Esophagus muscularis mucosa (tissue), 3 donors: ENCODE measurements around the gene CCDC91.

ENCODE experiments used
- CTCF ChIP-seq, 3 experiments: fragments of 200-600 bp in 2 of 3; fragments of 450-650 bp in 1 of 3; sonication (generic) in 2 of 3; IDR thresholded peaks; one replicate each; pipeline ENCODE4 v1.5.1; 2017 to 2019; ENCODE audit warnings: antibody characterized with exemption in 3 of 3, mild to moderate bottlenecking in 2 of 3, moderate library complexity in 1 of 3
- POLR2A ChIP-seq: fragments of 450-650 bp; IDR thresholded peaks from one replicate; pipeline ENCODE4 v1.6.1; 2017; ENCODE audit warnings: antibody characterized with exemption, moderate library complexity, mild to moderate bottlenecking, low read depth
- POLR2AphosphoS5 ChIP-seq, 2 donors: sonication (generic); formaldehyde crosslinking; IDR thresholded peaks; one replicate each; pipeline ENCODE4 v1.6.1; 2017; ENCODE audit warnings: antibody characterized with exemption in 2 of 2

- TF ChIP-seq CTCF (IDR thresholded peaks at IDR 0.05) (no peak), POLR2AphosphoS5 (IDR thresholded peaks at IDR 0.05) (no peak), POLR2A (no peak)
Observed at GRCh38 chr12:28158353-28158752, 31.9 kb upstream of the CCDC91 start.
